Smooth muscle cell (in vitro differentiated cells): ENCODE data around the gene ALOX5. TPM values are rescaled to one million over a fixed set of nuclear protein-coding genes. Genes with fewer than 3 reads are reported as not detected.

Source experiments
- DNase-seq: peaks from one replicate; lab custom pipeline; 2025; ENCODE audit not compliant: unreplicated experiment; lab: John Stamatoyannopoulos, UW
- H2AFZ ChIP-seq: fragments of 200-600 bp; sonication (generic); 2 replicates; pipeline ENCODE4 v1.6.0; 2016; ENCODE audit warnings: antibody characterized with exemption, low read depth, mild to moderate bottlenecking
- H3F3A ChIP-seq: fragments of 200-600 bp; sonication (generic); 2 replicates; pipeline ENCODE4 v1.6.0; 2017; ENCODE audit warnings: antibody characterized with exemption, low read depth
- H3K27ac ChIP-seq: fragments of 200-600 bp; sonication (generic); 2 replicates; pipeline ENCODE4 v1.5.1; 2016; ENCODE audit warnings: low read depth, mild to moderate bottlenecking
- H3K27me3 ChIP-seq: fragments of 200-600 bp; sonication (generic); 2 replicates; pipeline ENCODE4 v1.6.1; 2016; ENCODE audit warnings: low read depth, mild to moderate bottlenecking
- H3K36me3 ChIP-seq: fragments of 200-600 bp; sonication (generic); 2 replicates; pipeline ENCODE4 v1.5.1; 2016; ENCODE audit warnings: low read depth
- H3K4me1 ChIP-seq: fragments of 200-600 bp; sonication (generic); 2 replicates; pipeline ENCODE4 v1.5.1; 2016; ENCODE audit warnings: low read depth
- H3K4me2 ChIP-seq: fragments of 200-600 bp; sonication (generic); 2 replicates; pipeline ENCODE4 v1.6.0; 2016; ENCODE audit warnings: mild to moderate bottlenecking
- H3K4me3 ChIP-seq: fragments of 200-600 bp; sonication (generic); 2 replicates; pipeline ENCODE4 v1.5.1; 2016; ENCODE audit warnings: mild to moderate bottlenecking
- H3K79me2 ChIP-seq: fragments of 200-600 bp; sonication (generic); 2 replicates; pipeline ENCODE4 v1.6.0; 2016; ENCODE audit warnings: low read depth, mild to moderate bottlenecking
- H3K9ac ChIP-seq: fragments of 200-600 bp; sonication (generic); 2 replicates; pipeline ENCODE4 v1.6.0; 2016; ENCODE audit warnings: low read depth
- H3K9me3 ChIP-seq: fragments of 200-600 bp; sonication (generic); replicated peaks from 2 replicates; pipeline ENCODE4 v1.5.1; 2016; ENCODE audit warnings: low read depth
- H4K20me1 ChIP-seq: fragments of 200-600 bp; sonication (generic); 2 replicates; pipeline ENCODE4 v1.6.0; 2016; ENCODE audit warnings: low read depth
- WGBS: methylation state at CpG from one replicate; pipeline ENCODE4 v1.1.7; 2016; ENCODE audit warnings: low lambda C conversion rate; 5-methylcytosine and 5-hydroxymethylcytosine counted together
- polyA plus RNA-seq: library from polyadenylated mRNA; unstranded; fragments of >200 nt; fragmentation: Nextera tagmentation; extraction: Ambion mirVana; gene quantifications from 2 replicates; pipeline ENCODE4 v1.2.1, GENCODE V29; 2016
- total RNA-seq: library from RNA; depleted of rRNA; stranded (reverse); fragments of >200 nt; gene quantifications from 2 replicates; pipeline ENCODE4 v1.2.3, GENCODE V29; 2014
- TF ChIP-seq, protein P1 (sequence below): fragments of 200-600 bp; sonication (generic); IDR thresholded peaks from 2 replicates; pipeline ENCODE4 v1.5.1; 2017; ENCODE audit warnings: borderline replicate concordance, mild to moderate bottlenecking, antibody characterized with exemption; ENCODE audit not compliant: insufficient read depth, poor library complexity, severe bottlenecking

Gene ALOX5
- total and polyA plus RNA-seq, 2 experiments from 2014 or later = 0.18 TPM; not detected in 1

DNA sequence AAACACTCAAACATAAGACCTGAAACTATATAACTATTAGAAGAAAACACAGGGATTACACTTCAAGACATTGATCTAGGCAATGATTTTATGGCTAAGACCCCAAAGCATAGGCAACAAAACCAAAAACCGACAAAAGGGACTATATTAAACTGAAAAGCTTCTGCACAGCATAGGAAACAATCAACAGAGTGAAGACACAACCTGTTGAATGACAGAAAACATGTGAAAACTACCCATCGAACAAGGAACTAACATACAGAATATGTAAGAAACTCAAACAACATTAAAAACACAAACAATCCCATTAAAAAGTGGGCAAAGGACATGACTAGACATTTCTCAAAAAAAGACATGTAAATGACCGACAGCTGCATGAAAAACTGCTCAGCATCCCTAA, 109.0 kb downstream of the ALOX5 start:
- Histone ChIP-seq H3K27ac (no peak overlapping the region), H3K4me2 (no peak overlapping the region), H3K27me3 (no peaks in the 10 kb centered on the region), H3K4me1 (no peaks in the 10 kb centered on the region), H3K36me3 (no peaks in the 10 kb centered on the region), H3K9me3 (no peaks in the 10 kb centered on the region), H3K9ac (no peak overlapping the region), H2AFZ (no peak overlapping the region), H4K20me1 (no peaks in the 10 kb centered on the region), H3K4me3 (no peak overlapping the region), H3F3A (no peaks in the 10 kb centered on the region), H3K79me2 (no peaks in the 10 kb centered on the region)
- DNase-seq = no peak
- TF ChIP-seq, protein P1, sequence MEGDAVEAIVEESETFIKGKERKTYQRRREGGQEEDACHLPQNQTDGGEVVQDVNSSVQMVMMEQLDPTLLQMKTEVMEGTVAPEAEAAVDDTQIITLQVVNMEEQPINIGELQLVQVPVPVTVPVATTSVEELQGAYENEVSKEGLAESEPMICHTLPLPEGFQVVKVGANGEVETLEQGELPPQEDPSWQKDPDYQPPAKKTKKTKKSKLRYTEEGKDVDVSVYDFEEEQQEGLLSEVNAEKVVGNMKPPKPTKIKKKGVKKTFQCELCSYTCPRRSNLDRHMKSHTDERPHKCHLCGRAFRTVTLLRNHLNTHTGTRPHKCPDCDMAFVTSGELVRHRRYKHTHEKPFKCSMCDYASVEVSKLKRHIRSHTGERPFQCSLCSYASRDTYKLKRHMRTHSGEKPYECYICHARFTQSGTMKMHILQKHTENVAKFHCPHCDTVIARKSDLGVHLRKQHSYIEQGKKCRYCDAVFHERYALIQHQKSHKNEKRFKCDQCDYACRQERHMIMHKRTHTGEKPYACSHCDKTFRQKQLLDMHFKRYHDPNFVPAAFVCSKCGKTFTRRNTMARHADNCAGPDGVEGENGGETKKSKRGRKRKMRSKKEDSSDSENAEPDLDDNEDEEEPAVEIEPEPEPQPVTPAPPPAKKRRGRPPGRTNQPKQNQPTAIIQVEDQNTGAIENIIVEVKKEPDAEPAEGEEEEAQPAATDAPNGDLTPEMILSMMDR = no peak
- WGBS = 96% methylated on average over 3 of the region's 3 CpGs

DNA sequence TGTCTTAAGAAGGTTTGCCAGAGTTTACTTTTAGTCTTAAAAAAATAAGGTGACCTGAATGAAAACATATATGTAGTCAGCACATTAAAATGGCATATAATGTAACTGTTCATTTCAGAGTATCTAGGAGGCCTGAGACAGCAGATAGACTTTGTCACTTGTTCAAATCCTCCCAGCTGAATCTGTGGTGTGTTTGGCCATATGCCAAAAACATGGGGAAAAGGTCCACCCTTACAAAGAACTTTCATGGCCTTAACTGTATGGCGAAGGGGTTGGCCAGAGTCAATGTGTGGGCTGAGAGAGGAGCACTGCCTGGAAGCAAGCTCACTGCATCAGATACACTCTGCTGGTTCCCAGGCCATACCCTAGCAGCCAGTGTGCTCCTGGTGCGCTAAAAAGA, 113.7 kb downstream of the ALOX5 start:
- no peaks in the 10 kb centered on the region for H4K20me1 ChIP-seq
- WGBS = 98% methylated on average over 2 of the region's 2 CpGs

DNA sequence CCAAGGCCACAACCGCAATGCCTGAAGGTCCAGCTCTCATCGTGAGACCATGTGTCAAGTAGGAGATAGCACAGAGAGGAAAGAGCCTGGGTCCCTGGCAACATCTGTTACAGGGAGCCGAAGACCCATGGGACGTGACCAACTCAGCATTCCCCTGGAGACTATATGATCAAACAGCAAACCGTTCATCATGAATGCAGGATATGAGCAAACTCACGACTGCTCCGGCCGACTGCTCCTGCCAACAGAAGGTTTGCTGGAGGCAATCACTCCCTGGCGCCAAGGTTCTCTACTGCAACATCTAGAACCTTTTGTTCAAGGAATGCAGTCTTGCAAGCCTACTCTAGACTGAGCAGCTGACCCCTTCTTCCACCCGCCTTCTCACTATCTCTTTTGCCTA, 114.3 kb downstream of the ALOX5 start:
- no peaks in the 10 kb centered on the region for H3K4me1 ChIP-seq
- H3F3A ChIP-seq = no peaks in the 10 kb centered on the region
- H3K9me3 ChIP-seq = no peaks in the 10 kb centered on the region
- H3K27me3 ChIP-seq = no peaks in the 10 kb centered on the region
- H3K9ac ChIP-seq = no peak overlapping the region
- no peak overlapping the region for H3K27ac ChIP-seq
- no peak overlapping the region for H3K4me2 ChIP-seq
- 96% methylated on average over 10 of the region's 10 CpGs for WGBS
- no peaks in the 10 kb centered on the region for H3K36me3 ChIP-seq
- no peak for DNase-seq
- H3K79me2 ChIP-seq = no peaks in the 10 kb centered on the region
- no peak overlapping the region for H2AFZ ChIP-seq
- TF ChIP-seq, protein P1 = no peak
- no peaks in the 10 kb centered on the region for H4K20me1 ChIP-seq
- H3K4me3 ChIP-seq = no peak overlapping the region

More for the DNA sequence above, 113.7 kb downstream of the ALOX5 start:
- H3K4me2 ChIP-seq = no peak overlapping the region
- TF ChIP-seq, protein P1 = no peak
- H3F3A ChIP-seq = no peaks in the 10 kb centered on the region
- no peak overlapping the region for H3K9ac ChIP-seq
- H3K79me2 ChIP-seq = no peaks in the 10 kb centered on the region
- H3K4me1 ChIP-seq = no peaks in the 10 kb centered on the region
- H2AFZ ChIP-seq = no peak overlapping the region
- DNase-seq = no peak
- no peaks in the 10 kb centered on the region for H3K9me3 ChIP-seq
- no peaks in the 10 kb centered on the region for H3K36me3 ChIP-seq
- no peak overlapping the region for H3K27ac ChIP-seq
- no peaks in the 10 kb centered on the region for H3K27me3 ChIP-seq
- H3K4me3 ChIP-seq = no peak overlapping the region

DNA sequence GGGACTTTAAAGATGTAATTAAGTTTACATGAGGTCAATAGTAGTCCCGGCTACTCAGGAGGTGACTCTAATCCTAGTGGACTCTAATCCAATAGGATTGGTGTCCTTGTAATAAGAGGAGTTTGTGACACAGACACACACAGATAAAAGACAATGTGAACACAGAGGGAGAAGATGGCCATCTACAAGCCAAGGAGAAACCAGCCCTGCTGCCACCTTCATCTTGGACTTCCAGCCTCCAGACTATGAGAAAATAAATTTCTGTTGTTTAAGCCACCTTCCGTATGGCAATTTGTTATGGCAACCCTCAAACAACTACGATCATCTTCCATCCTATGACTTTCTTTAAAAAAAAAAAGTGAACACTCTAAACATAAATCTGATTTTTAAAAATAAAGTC, 116.3 kb downstream of the ALOX5 start:
- Histone ChIP-seq H4K20me1 (no peaks in the 10 kb centered on the region), H3K9me3 (no peaks in the 10 kb centered on the region), H3K4me3 (no peak overlapping the region), H3K79me2 (no peaks in the 10 kb centered on the region), H2AFZ (no peak overlapping the region), H3K4me1 (no peaks in the 10 kb centered on the region), H3K4me2 (no peak overlapping the region), H3K27ac (no peak overlapping the region), H3F3A (no peaks in the 10 kb centered on the region), H3K27me3 (no peaks in the 10 kb centered on the region), H3K9ac (no peak overlapping the region), H3K36me3 (no peaks in the 10 kb centered on the region)
- WGBS = 96% methylated on average over 3 of the region's 3 CpGs
- no peak for DNase-seq
- TF ChIP-seq, protein P1 = no peak
